Esophagus mucosa (tissue), 1 donor: Measurements from ENCODE around the gene GRHL3. TPM values are rescaled to one million over a fixed set of nuclear protein-coding genes. Genes with fewer than 3 reads are reported as not detected.

ENCODE experiments used
- ATAC-seq: fragments of 200-7000 bp; cut with Tn5 transposase; one replicate; pipeline ENCODE4 v1.9.1; 2020
- total RNA-seq: library from RNA; stranded (reverse); gene quantifications from one replicate; pipeline ENCODE4 v1.2.4, GENCODE V29; 2023
- donor health status: DM: yes; HTN: yes; CAD: no.

Gene GRHL3
- total RNA-seq, 1 donor from 2014 or later = 177 TPM

- ATAC-seq = no peak
Measured at GRCh38 chr1:24403806-24404205, 84.6 kb downstream of the GRHL3 start.

Other genes with a start within 250 kb of the GRHL3 start
- gene MYOM3, start 207.2 kb upstream of the GRHL3 start, total RNA-seq = 0.88 TPM
- 10.7 TPM for gene IL22RA1, start 176.2 kb upstream of the GRHL3 start, total RNA-seq
- gene IFNLR1, start 132.1 kb upstream of the GRHL3 start, total RNA-seq = 4.0 TPM
- 8.0 TPM for gene STPG1, start 94.4 kb downstream of the GRHL3 start, total RNA-seq
- gene NIPAL3, start 96.4 kb downstream of the GRHL3 start, total RNA-seq = 21.3 TPM
- 21.5 TPM for gene RCAN3, start 183.5 kb downstream of the GRHL3 start, total RNA-seq
- 0.16 TPM for gene NCMAP, start 236.7 kb downstream of the GRHL3 start, total RNA-seq